Mucosa of stomach (tissue), 1 donor: ENCODE data around the gene NPHP4.

Source experiments
- H3K27me3 ChIP-seq: one replicate; pipeline ENCODE4 v1.7.0; 2013; ENCODE audit warnings: mild to moderate bottlenecking, low read length; ENCODE audit not compliant: control insufficient read depth, insufficient read depth
- H3K36me3 ChIP-seq: one replicate; pipeline ENCODE4 v1.7.0; 2013; ENCODE audit warnings: low read length; ENCODE audit not compliant: control insufficient read depth, insufficient read depth
- H3K4me1 ChIP-seq: one replicate; pipeline ENCODE4 v1.7.0; 2013; ENCODE audit warnings: mild to moderate bottlenecking, low read length; ENCODE audit not compliant: control insufficient read depth, insufficient read depth
- H3K4me3 ChIP-seq: one replicate; pipeline ENCODE4 v1.7.0; 2013; ENCODE audit warnings: low read length
- H3K9ac ChIP-seq: one replicate; pipeline ENCODE4 v1.7.0; 2013; ENCODE audit warnings: mild to moderate bottlenecking, low read length, moderate library complexity
- H3K9me3 ChIP-seq: one replicate; pipeline ENCODE4 v1.7.0; 2013; ENCODE audit warnings: mild to moderate bottlenecking, low read length, moderate library complexity; ENCODE audit not compliant: control insufficient read depth
- donor health status: Pancreatic carcinoma.

The NPHP4 gene

DNA sequence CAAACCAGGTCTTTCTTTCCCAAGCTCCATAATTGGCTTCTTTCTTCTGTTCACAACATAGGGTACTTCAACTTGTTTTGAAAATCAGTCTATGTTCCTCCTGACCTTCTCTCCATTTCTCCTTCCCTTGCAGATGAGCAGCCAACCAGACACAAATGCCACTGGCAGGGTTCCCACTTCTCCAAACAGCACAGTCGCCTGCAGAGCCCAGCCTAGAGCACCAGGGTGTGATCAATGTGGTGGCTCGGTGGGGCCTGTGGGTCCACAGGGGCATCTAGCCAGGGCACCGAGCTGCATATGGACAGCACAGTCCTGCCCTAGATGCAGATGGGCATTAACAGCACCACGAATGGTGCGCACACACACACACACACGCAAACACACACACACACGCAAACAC is 112.8 kb downstream of the NPHP4 start:
- no peak overlapping the region for H3K9ac ChIP-seq
- H3K27me3 ChIP-seq, result no peaks in the 10 kb centered on the region
- H3K36me3 ChIP-seq, result no peaks in the 10 kb centered on the region
- no peaks in the 10 kb centered on the region for H3K9me3 ChIP-seq
- H3K4me3 ChIP-seq, result no peak overlapping the region
- no peaks in the 10 kb centered on the region for H3K4me1 ChIP-seq

DNA sequence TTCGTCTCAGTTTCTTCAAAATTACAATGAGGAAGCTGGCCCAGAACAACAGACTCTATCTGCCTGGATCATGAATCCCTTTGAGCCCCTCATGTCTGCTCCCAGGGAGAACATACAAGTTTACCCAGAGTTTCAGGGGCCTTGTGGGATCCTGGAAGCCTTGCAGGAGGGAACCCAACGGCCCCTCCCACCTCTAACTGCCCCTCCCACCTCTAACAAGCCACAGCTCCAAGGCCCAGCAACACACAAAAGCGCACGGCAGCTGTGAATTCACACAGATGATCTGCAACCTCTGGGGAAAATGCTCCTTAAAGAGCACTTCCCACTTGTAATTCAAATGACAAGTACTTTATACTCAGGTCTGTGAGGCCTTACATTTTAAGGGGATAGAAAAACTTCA is 113.3 kb downstream of the NPHP4 start:
- H3K9ac ChIP-seq, result no peak overlapping the region
- no peaks in the 10 kb centered on the region for H3K9me3 ChIP-seq
- H3K4me3 ChIP-seq, result no peak overlapping the region
- H3K27me3 ChIP-seq, result no peaks in the 10 kb centered on the region
- H3K4me1 ChIP-seq, result no peaks in the 10 kb centered on the region
- no peaks in the 10 kb centered on the region for H3K36me3 ChIP-seq

DNA sequence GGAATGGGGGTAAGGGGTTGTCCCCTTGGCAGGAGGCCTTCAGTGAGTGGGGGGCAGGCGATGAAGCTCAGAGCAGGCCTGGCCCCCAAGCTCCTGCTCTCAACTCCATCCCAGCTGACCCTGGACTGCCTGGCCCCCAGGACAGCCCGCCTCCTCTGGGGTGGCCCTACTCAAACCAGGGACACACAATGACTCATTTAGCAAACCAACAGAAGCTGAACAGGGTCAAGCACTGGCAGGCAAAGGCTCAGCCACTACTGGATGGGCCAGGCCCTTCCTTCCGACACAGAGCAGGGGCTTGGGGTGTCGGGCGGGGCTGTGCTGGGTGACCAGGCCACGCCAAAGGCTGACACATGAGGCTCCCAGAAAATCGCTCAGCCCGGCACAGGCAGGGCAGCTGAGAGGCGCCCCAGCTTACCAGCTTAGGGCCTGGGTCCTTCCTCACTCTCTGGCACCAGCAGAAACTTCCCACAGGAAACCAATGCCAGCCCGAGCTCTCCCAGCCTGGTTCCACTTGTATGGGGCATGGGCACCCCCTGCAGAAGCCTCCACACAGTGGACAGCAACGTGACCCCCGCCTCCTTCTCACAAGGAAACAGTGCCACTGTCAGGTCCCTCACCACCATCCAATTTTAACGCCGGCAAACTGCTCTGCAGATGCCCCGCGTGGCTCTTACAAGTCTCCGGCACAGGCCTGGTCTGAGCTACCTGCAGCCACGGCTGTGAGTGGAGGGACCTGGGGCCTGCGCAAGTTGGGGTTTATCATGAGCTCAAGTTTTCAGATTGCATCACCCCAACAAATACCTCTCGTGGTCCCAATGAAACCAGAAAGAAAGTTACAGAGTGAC is 114.3 kb downstream of the NPHP4 start:
- no peaks in the 10 kb centered on the region for H3K9me3 ChIP-seq
- no peaks in the 10 kb centered on the region for H3K4me1 ChIP-seq
- no peaks in the 10 kb centered on the region for H3K27me3 ChIP-seq
- H3K4me3 ChIP-seq, result no peak overlapping the region
- no peaks in the 10 kb centered on the region for H3K36me3 ChIP-seq
- H3K9ac ChIP-seq, result no peak overlapping the region

DNA sequence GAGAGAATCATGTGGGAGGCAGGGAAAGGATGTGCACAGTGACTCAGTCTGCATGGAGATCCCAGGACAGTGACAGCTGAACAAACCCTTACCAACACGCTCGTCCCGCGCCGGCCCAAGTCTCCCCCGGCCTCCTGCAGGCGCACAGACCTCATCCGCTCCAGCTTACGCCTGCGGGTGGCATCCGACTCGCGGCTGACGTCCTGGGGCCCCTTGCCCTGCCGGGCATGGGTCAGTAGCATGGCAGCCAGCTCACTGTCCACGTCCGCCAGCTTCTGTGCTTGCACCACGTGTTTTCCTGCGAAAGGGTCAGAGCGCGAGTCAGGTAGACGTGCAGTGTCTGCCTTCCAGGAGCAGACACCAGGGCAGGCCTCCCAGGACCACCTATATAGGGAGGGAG is 115.2 kb downstream of the NPHP4 start:
- Histone ChIP-seq H3K9ac (no peak overlapping the region), H3K4me1 (no peaks in the 10 kb centered on the region), H3K27me3 (no peaks in the 10 kb centered on the region), H3K36me3 (no peaks in the 10 kb centered on the region), H3K9me3 (no peaks in the 10 kb centered on the region), H3K4me3 (no peak overlapping the region)

DNA sequence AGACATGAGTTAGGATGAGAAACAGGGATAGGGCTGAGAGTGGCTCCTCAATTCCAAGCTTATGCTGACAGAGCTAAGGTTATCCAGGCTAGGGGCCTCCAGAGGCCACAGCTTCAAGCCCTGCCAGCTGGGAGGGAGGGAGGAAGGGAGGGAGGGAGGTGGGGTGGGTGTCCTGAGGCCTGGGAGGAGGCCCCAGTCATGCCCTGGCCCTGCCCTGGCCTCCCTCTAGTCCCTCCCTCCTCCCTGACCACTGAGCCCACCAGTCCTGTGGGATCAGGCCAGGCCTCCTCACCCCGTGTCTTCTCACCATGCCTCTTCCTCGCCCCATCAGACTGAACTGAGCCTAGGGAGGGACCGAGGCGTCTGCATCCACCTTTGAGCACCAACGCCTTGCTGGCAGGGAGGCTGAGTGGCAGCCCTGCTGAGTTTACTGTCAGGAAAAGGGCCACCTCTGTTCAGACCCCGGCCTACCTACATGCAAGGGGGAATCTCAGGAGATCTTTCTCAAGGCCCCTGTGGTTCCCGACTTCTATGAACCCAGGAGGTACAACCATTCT is 116.1 kb downstream of the NPHP4 start:
- no peaks in the 10 kb centered on the region for H3K27me3 ChIP-seq
- H3K9me3 ChIP-seq, result no peaks in the 10 kb centered on the region
- no peak overlapping the region for H3K9ac ChIP-seq
- H3K4me1 ChIP-seq, result no peaks in the 10 kb centered on the region
- H3K36me3 ChIP-seq, result no peaks in the 10 kb centered on the region
- no peak overlapping the region for H3K4me3 ChIP-seq

DNA sequence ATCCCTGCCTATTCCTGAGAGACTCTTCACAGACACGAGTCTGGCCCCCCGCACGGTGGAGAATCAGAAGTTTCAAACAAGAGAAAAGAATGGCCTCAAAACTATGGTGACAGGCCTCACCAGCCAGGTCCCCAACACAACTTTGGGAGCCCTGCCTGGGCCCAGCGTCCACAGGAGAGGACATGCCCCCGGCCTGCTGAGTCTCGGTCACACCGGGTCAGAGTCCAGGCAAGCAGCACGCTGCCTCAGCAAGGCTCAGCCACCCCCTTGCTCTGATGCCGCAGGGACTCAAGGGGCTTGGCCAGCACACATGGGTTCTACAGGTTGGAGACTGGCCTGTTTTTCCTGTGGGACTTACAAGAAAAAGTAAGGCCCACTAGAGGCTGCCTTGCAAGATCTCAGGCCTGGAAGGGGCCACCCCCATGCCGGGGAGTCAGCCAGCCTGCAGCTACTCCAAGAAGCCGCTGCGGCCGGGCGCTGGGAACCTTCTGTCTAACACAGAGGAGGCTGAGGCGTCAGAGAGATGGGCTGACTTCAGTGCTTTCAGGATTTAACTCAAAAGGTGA is 116.8 kb downstream of the NPHP4 start:
- H3K36me3 ChIP-seq, result no peaks in the 10 kb centered on the region

DNA sequence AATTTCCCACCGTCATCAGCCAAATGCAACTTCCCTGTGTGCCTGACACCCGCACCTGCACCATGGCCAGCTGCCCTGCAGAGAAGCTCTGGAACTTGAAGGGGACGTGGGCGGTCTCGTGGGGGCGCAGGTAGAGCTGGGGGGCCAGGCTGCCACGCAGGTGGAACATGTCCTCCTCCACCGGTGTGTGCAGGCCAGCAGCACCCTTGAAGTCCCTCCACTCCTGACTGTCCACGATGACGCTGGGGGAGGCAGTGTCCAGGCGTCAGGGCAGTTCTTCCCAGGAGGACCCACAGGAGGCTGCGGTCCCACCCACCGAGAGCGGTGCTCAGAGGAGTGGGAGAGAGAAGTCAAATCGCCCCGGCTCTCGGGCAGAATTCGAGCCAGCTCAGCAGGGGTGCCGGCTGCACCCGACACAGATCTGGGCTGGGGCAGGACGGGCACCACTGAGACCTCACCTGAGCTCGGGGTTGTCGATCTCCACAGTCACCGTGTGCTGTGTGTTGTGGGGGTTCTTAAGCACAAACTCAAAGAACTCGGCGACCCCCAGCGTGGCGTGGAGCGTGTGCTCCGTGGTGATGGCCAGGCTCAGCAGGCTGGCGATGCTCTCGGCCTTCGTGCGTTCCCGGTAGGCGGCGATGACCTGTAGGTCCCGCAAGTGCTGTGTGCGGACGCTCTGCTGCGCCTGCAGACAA is 117.7 kb downstream of the NPHP4 start:
- no peaks in the 10 kb centered on the region for H3K4me1 ChIP-seq
- H3K36me3 ChIP-seq, result no peaks in the 10 kb centered on the region
- no peak overlapping the region for H3K4me3 ChIP-seq
- no peaks in the 10 kb centered on the region for H3K27me3 ChIP-seq
- no peak overlapping the region for H3K9ac ChIP-seq
- H3K9me3 ChIP-seq, result no peaks in the 10 kb centered on the region

More for the DNA sequence above, 116.8 kb downstream of the NPHP4 start:
- H3K9me3 ChIP-seq, result no peaks in the 10 kb centered on the region
- H3K27me3 ChIP-seq, result no peaks in the 10 kb centered on the region
- H3K4me3 ChIP-seq, result no peak overlapping the region
- no peak overlapping the region for H3K9ac ChIP-seq
- no peaks in the 10 kb centered on the region for H3K4me1 ChIP-seq

DNA sequence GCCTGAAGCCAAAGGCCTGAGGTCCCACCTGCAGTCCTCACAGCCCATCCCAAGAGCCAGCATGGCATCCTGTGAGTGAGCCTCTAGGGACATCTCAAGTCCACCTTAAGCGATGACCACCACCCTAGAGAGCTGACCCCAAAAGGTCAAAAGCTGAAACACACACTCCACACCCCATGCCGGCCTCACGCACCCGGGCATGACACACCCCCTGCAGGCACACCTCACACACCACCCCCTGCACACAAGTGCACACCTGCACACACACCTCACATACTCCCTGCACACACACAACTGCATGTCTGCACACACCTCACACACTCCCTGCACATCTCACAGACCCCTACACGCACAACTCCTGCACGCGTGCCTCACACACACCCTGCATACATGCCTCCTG is 118.7 kb downstream of the NPHP4 start:
- no peaks in the 10 kb centered on the region for H3K9me3 ChIP-seq
- H3K36me3 ChIP-seq, result no peaks in the 10 kb centered on the region
- H3K9ac ChIP-seq, result no peak overlapping the region
- no peaks in the 10 kb centered on the region for H3K27me3 ChIP-seq
- no peak overlapping the region for H3K4me3 ChIP-seq
- H3K4me1 ChIP-seq, result no peaks in the 10 kb centered on the region

DNA sequence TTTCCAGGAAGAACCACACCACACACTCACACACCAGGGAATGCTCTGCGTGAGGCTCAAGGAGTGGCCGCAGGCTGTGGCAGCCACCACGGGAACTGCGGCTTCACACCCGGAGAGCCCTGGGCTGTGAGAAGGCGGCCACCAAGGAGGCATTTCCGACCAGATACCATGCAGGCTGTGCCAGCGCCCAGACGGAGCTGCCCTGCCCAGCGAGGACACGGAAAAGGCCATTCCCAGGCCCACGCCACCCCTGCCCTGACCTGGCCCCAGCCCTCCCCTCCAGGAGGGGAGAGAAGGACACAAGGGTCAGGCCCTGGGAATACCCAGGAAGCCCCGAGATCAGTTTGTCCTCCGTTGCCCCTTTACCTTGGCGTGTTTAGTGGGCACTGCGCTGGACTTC is 119.3 kb downstream of the NPHP4 start:
- no peaks in the 10 kb centered on the region for H3K27me3 ChIP-seq
- no peaks in the 10 kb centered on the region for H3K9me3 ChIP-seq
- H3K9ac ChIP-seq, result no peak overlapping the region
- no peaks in the 10 kb centered on the region for H3K4me1 ChIP-seq
- H3K36me3 ChIP-seq, result no peaks in the 10 kb centered on the region
- H3K4me3 ChIP-seq, result no peak overlapping the region

DNA sequence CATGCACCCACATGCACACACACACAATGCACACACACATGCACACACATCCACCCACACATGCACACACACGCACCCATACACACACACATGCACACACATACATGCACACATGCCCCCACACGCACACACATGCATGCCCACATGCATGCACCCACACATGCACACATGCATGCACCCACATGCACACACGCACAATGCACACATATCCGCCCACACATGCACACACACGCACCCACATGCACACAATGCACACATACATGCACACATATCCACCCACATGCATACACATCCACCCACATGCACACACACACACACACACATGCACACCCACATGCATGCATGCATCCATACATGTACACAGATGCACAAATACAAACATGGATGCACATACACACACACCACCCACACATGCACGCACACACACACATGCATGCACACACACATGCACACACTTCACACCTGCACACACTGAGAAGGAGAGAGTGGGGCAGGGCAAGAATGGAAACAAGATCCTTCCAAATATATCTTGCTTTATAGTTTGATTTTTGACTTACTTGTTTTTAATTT is 123.2 kb downstream of the NPHP4 start:
- Histone ChIP-seq H3K4me1 (no peaks in the 10 kb centered on the region), H3K36me3 (no peaks in the 10 kb centered on the region), H3K9ac (no peak overlapping the region), H3K4me3 (no peak overlapping the region), H3K9me3 (no peaks in the 10 kb centered on the region), H3K27me3 (no peaks in the 10 kb centered on the region)

DNA sequence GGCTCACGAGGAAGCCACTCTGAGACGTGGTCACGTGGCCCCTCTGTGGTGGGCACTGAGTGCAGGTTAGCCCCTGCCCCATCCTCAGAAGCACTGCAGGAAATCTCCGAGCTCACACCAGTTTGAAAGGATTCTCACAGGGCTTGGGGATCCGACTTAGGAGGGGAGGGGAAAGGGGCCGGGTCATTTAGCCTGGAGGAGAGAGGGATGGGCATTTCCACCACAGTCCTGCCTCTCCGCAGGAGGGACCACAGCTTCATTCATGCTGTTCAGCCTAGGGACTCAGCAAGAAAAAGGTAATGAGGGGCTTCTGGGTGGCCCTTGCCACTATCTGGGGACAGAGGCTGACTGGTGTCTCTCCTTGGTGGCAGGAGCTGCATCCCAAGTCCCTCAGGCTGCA is 126.5 kb downstream of the NPHP4 start:
- no peaks in the 10 kb centered on the region for H3K9me3 ChIP-seq
- H3K4me3 ChIP-seq, result no peak overlapping the region
- no peaks in the 10 kb centered on the region for H3K36me3 ChIP-seq

DNA sequence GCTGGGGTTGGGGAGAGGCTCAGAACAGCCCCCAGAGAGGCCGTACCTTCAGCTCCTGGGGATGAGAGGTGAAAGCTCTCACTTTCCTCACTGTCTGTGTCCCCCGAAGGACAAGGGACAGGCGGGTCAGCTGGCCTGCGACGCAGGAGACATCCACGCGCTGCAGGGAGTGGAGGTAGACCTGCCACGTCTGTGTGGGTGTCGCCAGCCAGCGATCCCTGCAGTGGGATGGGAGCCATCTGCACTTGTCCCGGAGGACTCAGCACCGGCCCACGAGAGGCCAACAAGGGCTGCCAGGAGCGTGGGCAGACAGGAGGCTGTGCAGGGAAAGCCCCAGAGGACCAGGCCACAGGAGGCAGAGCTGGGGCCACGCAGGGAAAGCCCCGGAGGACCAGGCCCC is 127.2 kb downstream of the NPHP4 start:
- no peaks in the 10 kb centered on the region for H3K36me3 ChIP-seq
- no peaks in the 10 kb centered on the region for H3K9me3 ChIP-seq
- H3K4me3 ChIP-seq, result no peak overlapping the region

More for the DNA sequence above, 126.5 kb downstream of the NPHP4 start:
- Histone ChIP-seq H3K27me3 (no peaks in the 10 kb centered on the region), H3K4me1 (no peaks in the 10 kb centered on the region), H3K9ac (no peak overlapping the region)

More for the DNA sequence above, 127.2 kb downstream of the NPHP4 start:
- Histone ChIP-seq H3K4me1 (no peaks in the 10 kb centered on the region), H3K27me3 (no peaks in the 10 kb centered on the region), H3K9ac (no peak overlapping the region)
